HG02642 (cell line): ENCODE measurements around the gene TNIK.
A peak's percentile ranks its signal among the peaks of the same experiment; 100 is the strongest.

Source experiments
- ATAC-seq: cut with Tn5 transposase; IDR thresholded peaks from one replicate; pipeline ENCODE4 v1.9.1; 2021; ENCODE audit warnings: mild to moderate bottlenecking; ENCODE audit not compliant: unreplicated experiment, poor library complexity

TNIK gene

DNA sequence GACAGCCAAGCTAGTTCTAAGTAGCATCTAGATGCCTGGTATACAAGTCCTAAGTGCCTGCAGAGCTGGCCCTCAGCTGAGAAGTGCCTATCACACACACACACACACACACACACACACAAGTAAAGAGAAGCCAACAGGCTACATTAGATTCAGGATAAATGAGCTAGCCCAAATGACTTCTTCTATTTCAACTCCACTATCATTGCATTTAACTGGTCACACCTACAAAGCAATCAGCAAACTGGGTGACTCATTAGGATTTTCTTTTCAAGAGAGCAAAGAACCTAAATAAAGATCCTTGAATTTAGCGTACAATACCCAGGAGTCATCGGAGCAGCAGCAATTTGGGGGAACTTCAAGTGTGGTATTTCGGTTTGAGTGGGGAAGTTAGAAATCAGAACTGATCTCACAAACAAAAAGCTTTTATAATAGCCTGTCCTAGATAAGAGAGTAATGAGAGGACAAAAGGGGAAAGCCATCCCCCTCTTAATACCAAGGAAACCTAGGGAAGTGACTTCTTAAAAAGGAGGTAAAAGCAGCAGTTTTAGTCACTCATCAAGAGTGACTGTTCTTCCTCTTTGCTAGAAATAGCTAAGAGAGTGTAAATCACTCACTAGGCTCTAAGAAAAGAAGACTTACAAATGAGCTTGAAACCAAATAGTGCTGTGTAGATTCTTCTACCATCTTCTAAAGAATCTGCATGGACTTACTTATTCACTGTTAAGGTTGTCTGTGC is 112.7 kb downstream of the TNIK start:
- peak; percentile 82 for ATAC-seq

DNA sequence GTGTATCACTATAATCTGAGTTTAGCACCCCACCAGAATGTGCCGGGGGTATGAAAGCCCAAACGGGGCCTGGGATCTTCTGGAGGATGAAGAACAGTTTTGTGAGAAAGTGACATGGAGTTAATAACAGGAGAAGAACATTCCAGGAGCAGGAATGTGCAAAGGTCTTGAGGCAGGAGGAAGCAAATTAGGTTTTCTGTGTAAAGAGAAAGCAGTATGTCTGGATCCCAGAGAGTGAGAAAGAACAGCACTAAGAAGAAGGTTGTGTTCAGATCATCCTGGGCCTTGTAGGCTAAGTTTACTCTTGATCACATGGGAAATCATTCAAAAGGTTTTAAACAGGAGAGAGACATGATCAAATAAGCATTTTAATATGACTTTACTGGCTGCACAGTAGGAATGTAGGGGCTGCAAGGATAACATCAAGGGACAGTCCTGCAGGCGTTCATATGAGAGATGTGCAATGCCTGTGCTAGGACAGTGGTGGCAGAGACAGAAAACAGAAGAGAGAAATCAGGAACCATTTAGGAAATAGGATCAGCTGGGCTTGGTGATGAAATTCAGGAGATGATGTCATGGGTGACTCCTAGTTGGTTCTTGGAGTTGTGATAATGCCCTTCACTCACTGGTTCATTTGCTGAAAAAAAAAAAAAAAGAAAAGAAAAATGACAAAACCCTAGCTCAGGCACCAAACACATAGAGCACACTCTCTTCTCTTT is 113.5 kb downstream of the TNIK start:
- no peak for ATAC-seq

DNA sequence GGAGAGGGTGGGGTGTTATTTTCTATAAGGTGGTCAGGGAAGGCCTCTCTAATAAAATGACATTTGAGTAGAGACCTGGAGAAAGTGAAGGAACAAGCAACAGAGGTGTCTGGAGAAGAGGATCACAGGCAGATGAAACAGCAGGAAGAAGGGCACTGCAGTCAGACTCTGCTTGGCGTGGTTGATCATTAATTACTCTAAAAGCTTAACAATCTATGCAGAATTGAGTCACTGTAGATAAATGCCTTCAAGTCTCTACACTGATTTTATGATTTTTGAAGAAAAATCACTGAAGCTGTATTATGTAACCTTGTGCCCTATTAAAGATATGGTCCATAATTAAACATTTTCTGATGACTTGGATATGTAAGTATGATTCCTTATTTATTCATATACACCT is 114.2 kb downstream of the TNIK start:
- ATAC-seq: no peak

DNA sequence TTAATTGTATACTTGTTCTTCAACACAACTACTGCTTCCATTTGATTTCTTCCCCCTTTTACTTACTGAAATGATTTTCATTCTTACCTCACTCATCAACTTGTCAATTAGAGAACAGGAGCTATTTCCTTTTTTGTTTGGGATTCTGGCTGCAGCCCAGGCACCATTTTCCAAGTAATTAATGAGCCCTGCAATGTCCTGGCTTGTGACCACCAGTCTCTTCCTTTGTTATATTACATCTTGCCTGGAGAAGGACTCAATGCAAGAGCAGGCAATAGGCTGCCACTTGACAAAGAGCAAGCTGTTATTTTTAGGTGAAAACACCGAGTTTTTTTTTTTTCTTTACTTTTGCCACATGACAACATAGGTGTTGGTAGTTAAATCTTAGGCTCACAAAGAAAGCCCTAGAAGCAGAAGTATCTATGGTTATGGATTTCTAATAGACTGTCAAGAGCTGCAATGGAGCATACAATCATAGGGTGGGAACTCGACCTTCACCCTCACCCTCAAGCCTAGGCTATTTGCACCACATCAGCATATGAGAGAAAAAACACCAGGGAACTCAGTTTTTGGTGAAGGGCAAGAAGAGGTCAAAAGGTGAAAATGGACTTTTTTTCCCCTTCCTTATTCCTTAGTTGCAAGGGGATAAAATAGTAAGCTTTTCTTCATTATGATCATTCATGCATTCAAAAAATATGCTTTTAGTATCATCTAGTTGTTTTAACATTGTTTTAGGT is 114.9 kb downstream of the TNIK start:
- no peak for ATAC-seq

DNA sequence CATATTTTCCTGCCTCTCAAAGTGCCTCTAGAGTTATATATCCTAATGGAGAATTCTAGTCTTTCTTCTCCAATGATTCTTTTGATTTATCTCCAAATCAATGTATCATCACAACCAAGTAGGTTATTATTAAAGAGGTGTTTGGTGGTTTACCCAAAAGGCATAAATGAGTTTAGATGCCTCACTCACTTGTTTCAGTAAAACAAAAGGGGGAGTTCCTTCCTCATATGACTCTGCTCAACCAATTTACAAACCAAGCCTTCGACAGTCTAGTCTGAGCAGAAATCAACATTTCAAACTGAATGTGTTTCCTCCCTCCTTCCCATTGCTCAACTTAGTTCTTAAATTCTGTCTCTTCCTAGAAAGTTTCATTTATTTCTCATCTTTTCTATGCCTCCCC is 116.5 kb downstream of the TNIK start:
- no peak for ATAC-seq

DNA sequence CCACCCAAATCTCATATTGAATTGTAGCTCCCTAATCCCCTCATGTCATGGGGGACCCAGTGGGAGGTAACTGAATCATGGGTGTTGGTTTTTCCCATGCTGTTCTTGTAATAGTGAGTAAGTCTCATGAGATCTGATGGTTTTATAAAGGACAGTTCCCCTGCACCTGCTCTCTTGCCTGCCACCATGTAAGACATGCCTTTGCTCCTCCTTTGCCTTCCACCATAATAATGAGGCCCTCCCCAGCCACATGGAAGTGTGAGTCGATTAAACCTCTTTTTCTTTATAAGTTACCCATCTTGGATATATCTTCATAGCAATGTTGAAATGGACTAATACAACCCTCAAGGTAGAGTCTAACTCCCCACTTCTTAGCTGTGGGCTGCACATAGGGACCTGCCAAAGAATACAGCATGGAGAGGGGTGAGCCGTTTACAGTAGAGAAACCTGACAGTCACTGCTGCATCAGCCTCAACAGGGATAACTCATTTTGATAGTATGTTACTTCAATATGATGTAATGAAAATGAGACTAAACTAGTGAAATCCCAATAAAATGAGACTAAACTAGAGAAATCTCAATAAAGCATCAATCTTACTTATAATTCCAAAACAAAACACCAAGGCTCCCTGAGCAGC is 117.3 kb downstream of the TNIK start:
- no peak for ATAC-seq

DNA sequence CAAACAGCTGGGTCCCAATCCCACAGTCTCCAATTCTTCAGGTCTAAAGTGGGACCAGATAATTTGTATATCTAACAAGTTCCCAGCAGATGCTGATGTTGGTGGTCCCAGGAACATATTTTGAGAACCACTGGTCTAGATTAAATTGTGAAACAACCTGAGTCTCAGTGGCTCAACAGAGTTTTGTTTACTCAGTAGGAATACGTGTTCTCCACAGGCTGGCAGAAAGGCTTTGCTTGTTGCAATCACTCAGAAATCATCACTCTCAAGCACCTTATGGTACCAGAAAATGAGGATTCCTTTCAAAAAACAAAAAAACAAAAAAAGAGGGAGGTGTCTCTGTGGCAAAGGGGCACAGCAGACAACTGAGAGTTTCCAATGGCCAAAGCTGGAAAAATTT is 118.0 kb downstream of the TNIK start:
- ATAC-seq: no peak

DNA sequence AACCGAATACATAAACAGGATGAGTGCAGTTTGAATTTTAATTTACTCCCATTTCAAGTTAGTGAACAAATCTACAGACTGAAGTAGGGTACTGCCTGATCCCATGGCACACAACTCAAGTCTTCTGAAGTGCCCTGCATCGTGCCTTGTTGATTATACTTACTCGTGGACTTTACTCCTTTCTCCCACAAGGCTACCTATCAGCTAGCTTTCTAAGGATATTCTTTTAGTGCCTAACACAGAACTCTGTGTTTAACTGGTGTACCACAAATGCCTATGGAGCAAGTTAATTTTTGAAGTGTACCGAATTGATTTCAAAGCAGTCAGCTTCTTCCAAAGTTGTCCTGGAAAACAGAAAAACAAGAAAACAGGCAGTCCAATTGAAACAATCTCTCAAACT is 119.8 kb downstream of the TNIK start:
- no peak for ATAC-seq

DNA sequence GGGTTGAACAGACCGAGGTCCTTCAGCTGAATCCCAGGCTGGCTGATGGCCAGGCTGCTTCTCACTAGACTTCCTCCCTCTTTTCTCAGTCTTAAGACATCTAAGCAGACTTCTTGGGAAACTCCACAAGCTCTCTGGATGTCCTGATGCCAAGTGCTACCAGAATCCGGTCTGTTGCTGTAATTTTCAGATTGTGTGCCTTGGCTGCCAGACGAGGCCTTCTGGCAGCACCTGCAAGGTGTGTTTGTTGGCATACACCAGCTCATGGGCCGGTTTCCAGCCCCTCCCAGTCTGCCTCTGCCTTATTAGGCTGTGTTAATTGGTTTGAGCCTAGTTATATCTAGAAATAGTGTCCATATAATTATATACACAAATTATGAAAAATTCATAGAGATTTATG is 120.6 kb downstream of the TNIK start:
- no peak for ATAC-seq

DNA sequence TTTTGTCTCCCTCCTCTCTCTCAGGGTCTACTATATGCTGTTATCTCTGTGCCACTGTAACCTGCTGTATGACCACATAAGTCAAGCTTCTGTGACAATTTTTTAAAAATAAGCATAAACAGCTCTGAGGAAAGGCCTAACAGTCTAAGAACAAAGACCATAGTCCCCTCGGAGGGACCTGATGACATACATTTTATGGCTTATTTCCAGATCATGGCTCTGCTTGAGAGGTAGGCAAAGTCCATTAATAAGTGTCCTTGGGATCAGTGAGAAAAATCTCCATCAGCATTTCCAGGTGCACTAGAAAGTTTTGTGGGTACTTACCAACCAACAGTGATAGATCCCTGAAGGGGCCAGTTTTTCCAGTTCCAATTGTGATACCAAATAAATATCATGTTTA is 123.8 kb downstream of the TNIK start:
- no peak for ATAC-seq

DNA sequence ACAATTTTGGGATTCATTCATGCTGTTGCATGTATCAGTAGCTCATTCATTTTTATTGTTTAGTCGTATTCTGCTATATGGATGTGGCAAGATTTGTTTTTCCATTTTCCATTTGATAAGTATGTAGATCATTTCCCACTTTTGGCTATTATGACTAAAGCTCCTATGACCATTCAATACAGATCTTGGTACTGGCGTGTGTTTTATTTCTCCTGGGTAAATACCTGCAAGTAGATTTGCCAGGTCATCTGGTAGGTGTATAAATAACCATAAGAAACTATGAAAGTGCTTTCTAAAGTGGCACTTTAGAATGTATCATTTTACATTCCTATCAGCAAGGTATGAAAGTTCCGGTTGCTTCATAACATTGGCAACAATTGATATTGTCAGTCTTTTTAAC is 124.6 kb downstream of the TNIK start:
- ATAC-seq: no peak

DNA sequence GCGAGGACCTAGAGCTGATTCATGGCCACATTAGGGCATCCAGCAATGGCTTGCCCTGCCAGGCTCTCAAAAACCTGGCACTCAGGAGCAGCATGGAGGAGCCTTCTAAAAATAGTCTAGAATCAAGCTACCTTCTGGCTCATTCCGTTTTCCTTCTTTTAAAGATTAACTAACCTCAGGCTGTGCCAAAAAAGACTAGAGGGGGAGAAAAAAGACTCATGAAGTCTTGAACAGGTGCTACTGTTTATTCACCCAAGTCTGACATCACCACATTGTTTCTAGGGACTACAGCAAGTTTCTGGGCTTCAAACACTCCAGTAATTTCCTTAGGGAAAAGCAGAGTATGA is 125.8 kb downstream of the TNIK start:
- ATAC-seq: no peak

DNA sequence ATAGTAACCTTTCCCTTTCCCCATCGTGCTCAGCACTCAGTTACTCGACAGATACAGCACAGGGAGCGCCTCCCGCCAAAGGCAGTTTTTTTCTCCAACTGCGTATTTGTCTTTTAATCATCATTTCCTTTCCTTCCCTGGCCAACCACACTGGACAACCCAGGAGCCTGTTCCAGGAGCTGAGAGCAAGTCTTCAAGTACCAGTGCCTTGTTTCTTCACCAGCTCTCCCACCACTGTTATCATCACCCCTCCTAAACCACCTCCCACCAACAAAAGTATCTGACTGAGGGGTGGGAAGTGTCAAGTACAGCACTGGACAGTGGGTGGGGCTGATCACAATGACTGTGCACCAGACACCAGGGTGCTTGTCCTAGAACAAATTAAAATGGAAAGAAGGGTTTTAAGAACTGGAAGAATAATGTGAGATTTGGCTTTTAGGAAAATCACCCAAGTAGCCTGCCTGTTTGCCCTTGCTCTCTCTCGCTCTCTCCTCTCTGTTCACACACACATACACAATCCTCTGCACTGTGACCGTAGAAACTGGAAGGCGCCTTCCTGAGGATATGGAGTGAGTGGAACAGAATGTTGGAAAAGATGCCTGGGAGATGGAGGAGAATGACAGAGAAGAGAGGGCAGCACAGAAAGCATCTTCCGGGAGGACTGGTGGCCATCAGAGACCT is 126.3 kb downstream of the TNIK start:
- no peak for ATAC-seq

DNA sequence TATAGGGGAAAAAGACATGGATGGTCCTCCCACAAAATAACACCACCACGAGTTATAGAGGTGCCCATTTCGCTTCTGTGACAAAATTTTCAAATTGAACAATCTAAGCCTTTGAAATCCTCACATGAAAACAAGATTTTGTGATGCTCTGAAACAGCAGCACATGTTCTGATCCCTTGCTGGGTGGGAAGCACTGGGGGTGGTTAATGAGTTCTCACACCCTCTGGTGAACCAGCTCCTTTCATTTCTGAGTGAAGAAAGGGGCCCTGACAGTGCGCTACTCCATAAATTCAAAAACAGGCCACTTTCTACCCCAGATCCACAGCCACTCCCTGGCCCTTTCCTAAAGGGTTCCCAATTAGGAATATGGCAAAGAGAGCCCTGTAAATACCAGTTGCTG is 129.3 kb downstream of the TNIK start:
- no peak for ATAC-seq

DNA sequence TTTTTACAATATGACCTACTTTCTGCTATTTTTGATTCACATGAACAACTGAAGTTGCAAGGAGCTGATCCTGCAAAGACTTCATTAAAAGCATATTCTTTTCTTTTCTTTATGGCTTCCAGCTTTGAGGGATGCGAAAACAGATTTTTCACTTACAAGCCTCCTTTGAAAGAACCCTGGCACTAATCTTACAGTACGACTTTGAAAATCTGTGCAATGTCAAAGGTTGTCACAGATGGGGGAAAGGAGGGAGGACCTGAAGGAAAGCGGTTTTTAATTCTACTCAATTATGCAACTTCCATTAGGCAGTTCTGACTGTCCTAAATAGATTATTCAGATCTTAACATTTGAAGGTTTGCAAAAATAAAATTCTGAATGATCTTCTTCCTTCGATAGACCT is 130.5 kb downstream of the TNIK start:
- ATAC-seq: no peak

DNA sequence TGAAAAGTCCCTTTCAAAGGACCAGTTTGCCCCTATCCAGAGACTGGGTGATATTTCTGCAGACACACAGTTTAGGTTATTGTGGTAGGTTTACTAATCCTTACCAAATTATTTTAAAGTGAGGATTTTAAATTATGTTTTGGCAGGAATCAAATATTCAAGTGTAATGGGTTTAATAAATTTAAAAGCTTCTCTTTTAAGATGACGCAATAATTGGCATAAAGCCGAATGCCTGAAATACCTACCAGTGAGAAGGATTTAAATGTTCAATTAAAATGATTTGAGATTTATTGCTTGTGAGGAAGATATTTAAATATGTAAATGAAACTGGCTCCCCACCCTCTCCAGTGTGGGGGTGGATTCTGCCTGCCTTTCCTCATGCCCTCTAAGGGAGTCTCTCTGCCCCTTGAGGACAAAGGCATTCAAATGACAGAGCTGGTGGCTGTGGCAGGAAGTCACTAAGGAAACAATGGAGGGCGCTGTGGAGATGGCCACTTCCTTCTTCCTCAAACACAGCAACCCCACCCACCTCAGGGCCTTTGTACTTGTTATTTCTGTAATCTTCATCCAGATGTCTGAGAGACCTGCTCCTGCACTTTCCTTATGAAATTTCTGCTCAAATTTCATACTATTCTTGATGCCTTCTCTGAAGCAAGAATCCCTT is 131.7 kb downstream of the TNIK start:
- no peak for ATAC-seq

DNA sequence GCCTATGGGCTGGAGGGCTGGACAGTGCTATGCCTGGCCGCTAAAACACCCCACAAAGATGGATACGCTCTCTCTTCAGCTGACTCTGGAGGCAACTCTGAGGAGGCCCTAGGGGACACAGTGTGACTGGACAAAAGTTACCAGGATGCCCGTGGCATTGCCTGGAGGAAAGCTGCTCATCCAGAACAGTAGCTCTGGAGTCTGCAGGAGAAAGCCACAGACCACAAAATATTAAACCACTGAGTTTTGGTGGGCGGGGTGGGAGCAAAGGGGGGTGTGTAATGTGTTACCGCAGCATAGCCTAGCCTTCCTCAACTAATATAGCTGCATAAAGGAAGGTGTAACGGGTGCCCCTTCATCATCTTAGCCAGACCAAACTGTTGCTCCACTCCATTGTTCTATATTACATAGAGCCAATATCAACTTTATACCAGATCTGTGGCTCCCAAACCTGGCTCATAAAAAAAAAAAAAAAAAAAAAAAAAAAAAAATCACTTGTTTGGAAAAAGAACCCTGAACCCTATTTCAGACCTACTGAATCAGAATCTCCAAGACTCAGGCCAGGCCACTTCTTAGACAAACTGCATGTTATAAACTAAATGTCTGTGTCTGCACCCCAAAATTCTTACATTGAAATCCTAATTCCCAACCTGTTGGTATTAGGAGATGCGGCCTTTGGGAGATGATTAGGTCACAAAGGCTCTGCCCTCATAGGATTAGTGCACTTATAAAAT is 132.6 kb downstream of the TNIK start:
- peak; percentile 8 for ATAC-seq

DNA sequence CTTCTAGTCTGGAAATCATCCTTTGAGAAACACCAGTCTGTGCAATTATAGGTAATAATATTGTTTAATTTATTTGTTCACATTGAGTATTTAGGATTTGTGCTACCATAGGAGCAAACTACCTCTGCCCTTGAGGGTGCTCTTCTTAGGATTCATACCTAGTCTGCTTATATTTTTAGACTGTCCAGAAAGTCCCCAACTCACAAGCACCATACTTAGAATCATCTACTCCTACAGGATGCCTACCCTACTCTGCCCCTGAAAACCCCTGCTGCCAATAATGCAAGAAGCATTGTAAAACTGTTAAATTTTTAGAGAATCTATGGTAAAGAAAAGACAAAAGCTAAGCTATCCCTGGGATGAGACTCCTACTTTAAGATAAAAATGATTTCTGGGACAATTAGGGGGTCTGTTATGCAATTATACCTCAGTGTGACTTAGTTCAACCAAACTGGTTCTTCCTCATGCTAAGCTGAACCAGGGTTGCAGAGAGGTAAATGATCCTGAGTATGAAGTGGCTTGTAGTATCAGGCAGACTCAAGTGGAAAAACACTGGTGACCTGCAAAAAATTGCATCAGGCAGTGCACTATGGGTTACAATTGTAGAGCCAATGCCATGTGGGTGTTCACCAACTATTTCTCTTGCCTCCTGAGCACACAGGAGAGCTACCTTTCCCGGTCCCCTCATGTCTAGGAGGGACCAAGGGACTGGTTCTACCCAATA is 133.3 kb downstream of the TNIK start:
- ATAC-seq: peak; percentile 44
